ENCODE measurements around the gene ANKRD12.

ANKRD12 gene

GRCh38 chr18:9296233-9297006 lies 159.8 kb downstream of the ANKRD12 start:
- no peak for DNase-seq

- no peak for DNase-seq
Measured at GRCh38 chr18:9297007-9297393, 160.4 kb downstream of the ANKRD12 start.

GRCh38 chr18:9304388-9305070 lies 167.9 kb downstream of the ANKRD12 start:
- no peak for DNase-seq

GRCh38 chr18:9319333-9319732 lies 182.8 kb downstream of the ANKRD12 start:
- DNase-seq: no peak

- peak; percentile 19 for DNase-seq
Measured at GRCh38 chr18:9321017-9321452, 184.5 kb downstream of the ANKRD12 start.

GRCh38 chr18:9321736-9322135 lies 185.2 kb downstream of the ANKRD12 start:
- DNase-seq: no peak

- no peak for DNase-seq
Measured at GRCh38 chr18:9322744-9323143, 186.2 kb downstream of the ANKRD12 start.

- no peak for DNase-seq
Measured at GRCh38 chr18:9323750-9324445, 187.3 kb downstream of the ANKRD12 start.

- DNase-seq: no peak
Measured at GRCh38 chr18:9325716-9326115, 189.1 kb downstream of the ANKRD12 start.

GRCh38 chr18:9328776-9329175 lies 192.2 kb downstream of the ANKRD12 start:
- DNase-seq: no peak

GRCh38 chr18:9329471-9329870 lies 192.9 kb downstream of the ANKRD12 start:
- no peak for DNase-seq

- no peak for DNase-seq
Measured at GRCh38 chr18:9330419-9330818, 193.8 kb downstream of the ANKRD12 start.

- no peak for DNase-seq
Measured at GRCh38 chr18:9333441-9334328, 197.1 kb downstream of the ANKRD12 start.

GRCh38 chr18:9334329-9334972 lies 197.9 kb downstream of the ANKRD12 start, which contains the start of gene TWSG1:
Gene TWSG1 (plus strand): TSS chr18:9334773. CDS start chr18:9337230, 2,457 bp downstream.
- peak; percentile 97 for DNase-seq

- no peak for DNase-seq
Measured at GRCh38 chr18:9334973-9335696, 198.6 kb downstream of the ANKRD12 start.

Data from eye (tissue), 1 donor.